ENCODE measurements around the gene CAMK1D. TPM values are rescaled to one million over a fixed set of nuclear protein-coding genes. Genes with fewer than 3 reads are reported as not detected.

The CAMK1D gene
- total RNA-seq, 4 donors from 2014 or later = 29.7 to 36.7 (median 33.3) TPM

DNA sequence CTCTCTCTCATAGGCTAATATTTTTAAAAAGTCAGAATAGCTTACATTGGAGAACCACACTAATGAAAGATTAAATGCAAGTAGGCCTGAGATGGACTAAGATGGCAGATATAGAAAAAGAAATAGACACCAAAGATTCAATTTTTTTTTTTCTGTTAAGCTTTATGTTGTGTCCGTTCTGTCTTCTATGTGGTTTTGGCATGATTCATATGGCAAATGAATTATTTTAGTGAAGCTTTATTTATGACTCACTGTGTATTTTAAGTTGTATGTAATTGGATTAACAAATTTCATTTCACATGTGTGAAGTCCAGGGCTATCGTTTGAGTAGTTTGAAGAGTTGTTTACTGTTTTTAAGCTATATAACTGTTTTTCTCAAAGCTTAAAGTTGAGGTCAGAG, 214.8 kb downstream of the CAMK1D start:
- intact Hi-C loops (cut with DNase I; ENCODE audit: low total_unique reads) = no loop called here
- no peak overlapping the region for H3K4me3 ChIP-seq (ENCODE audit: low read depth, poor library complexity, severe bottlenecking)
- TF ChIP-seq, protein P1, sequence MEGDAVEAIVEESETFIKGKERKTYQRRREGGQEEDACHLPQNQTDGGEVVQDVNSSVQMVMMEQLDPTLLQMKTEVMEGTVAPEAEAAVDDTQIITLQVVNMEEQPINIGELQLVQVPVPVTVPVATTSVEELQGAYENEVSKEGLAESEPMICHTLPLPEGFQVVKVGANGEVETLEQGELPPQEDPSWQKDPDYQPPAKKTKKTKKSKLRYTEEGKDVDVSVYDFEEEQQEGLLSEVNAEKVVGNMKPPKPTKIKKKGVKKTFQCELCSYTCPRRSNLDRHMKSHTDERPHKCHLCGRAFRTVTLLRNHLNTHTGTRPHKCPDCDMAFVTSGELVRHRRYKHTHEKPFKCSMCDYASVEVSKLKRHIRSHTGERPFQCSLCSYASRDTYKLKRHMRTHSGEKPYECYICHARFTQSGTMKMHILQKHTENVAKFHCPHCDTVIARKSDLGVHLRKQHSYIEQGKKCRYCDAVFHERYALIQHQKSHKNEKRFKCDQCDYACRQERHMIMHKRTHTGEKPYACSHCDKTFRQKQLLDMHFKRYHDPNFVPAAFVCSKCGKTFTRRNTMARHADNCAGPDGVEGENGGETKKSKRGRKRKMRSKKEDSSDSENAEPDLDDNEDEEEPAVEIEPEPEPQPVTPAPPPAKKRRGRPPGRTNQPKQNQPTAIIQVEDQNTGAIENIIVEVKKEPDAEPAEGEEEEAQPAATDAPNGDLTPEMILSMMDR (IDR thresholded peaks at IDR 0.05) = no peak
- WGBS, 2 donors = 37 to 38% methylated on average over 2 of the region's 2 CpGs
- DNase-seq (ENCODE audit: low spot score in 2 of 2) = no peak

DNA sequence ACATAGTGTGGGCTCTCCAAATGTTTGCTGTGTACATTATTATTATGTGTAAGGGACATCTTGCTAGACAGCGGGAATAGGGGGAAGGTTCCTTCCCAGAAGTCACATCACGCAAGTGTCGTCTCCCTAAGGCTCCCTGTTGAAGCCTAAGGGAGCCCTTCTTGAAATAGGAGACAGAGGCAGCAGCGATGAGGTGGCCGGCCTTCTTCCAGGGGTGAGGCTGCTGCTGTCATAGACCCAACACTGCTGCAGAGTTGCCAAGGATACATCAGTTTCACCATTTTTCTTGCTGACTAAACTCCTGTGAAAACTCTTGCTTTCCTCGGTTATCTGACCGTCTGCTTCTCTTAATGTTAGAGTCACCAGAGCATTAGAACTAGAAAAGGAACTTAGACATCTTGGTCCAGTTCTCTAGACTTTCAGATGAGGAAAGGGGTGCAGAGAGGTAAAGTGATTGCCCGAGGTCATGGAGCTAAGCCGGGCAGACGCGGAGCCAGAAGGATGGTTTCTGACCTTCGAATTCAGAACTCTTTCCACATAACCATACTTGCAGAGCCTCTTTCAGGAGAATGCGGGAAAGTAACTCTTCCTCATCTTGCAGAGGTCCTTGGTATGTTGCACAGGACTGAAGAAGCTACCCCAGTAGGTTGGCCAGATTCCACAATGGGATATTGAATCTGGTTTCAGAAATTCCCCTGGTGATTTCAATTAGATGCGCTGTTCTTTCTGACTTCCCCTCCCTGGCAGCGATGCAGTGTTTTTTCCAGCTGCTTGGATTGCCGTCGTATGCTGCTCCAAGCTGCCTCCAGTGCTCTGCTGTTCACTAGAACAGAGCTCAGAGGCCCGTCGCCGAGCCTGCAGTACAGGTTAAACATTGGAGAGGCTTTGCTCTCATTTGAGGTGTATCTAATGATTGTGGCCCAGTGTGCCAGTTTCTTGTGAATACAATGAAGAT, 217.1 kb downstream of the CAMK1D start:
- no peak for TF ChIP-seq POLR2A (IDR thresholded peaks at IDR 0.05)
- TF ChIP-seq, protein P1 (IDR thresholded peaks at IDR 0.05) = no peak
- no peak overlapping the region for H3K4me3 ChIP-seq (ENCODE audit: low read depth, poor library complexity, severe bottlenecking)
- intact Hi-C loops (cut with DNase I; ENCODE audit: low total_unique reads) = no loop called here
- DNase-seq (ENCODE audit: low spot score in 2 of 2) = peak; percentile 39 to 88
- WGBS, 2 donors = 53 to 65% methylated on average over 20 of the region's 20 CpGs

DNA sequence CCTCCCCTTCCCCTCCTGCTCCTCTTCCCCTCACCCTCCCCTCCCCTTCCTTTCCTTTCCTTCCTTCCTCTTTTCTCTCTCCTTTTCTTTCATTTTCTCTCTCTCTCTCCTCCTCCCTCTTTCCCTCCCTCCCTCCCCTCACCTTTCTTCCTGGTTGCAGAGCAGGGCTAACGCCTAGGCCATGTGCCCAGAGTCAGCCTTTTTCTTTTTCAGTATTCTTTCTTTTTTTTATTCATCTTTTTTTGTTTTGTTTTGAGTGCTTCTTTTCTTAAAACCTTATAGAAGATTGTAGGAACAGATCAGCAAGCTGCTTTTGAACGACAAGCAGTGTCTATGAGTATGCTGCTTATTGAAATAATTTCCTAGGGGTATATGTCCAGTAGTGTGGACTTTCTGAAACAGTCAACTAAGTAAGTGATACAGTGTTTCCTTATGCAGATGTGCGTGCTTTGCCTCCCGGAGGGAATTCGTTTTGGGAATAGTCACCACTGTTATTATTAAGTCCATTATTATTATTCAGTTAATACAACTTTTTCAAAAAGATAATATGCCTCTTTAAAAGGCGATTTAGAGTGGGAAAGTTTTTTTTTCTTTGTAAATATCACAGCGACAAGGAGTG, 219.2 kb downstream of the CAMK1D start:
- TF ChIP-seq, protein P1 (IDR thresholded peaks at IDR 0.05) = no peak
- no peak for TF ChIP-seq POLR2A (IDR thresholded peaks at IDR 0.05)
- intact Hi-C loops (cut with DNase I; ENCODE audit: low total_unique reads) = loop anchor here (1.0 kb wide), 1 partner anchor 22 kb away; no protein-coding TSS in a partner anchor

DNA sequence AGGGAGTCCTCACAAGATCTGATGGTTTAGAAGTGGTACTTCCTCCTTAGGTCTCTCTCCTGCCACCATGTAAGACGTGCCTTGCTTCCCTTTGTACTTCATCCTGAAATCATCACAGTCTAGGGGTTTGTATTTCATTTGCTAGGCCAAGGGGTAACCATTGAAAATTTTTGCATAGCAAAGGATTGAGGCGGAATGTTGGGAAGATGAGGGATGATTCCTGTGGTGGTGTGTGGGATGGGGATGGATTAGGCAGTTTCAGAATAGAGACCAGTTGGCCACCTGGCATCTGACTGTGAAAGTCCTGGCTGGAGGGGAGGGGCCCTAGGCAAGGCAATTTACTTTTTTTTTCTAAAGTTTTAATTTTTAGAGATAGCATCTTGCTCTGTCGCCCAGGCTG, 222.9 kb downstream of the CAMK1D start:
- H3K4me3 ChIP-seq (ENCODE audit: low read depth, poor library complexity, severe bottlenecking) = no peak overlapping the region
- TF ChIP-seq, protein P1 (IDR thresholded peaks at IDR 0.05) = no peak
- TF ChIP-seq POLR2A (IDR thresholded peaks at IDR 0.05) = no peak
- intact Hi-C loops (cut with DNase I; ENCODE audit: low total_unique reads) = no loop called here
- no peak for DNase-seq (ENCODE audit: low spot score in 2 of 2)
- 90 to 95% methylated on average over 3 of the region's 3 CpGs for WGBS, 2 donors

More for the DNA sequence above, 219.2 kb downstream of the CAMK1D start:
- no peak overlapping the region for H3K4me3 ChIP-seq (ENCODE audit: low read depth, poor library complexity, severe bottlenecking)
- DNase-seq (ENCODE audit: low spot score in 2 of 2) = peak in 1 of 2 donors; percentile 7
- WGBS, 2 donors = 72 to 77% methylated on average over 7 of the region's 7 CpGs

DNA sequence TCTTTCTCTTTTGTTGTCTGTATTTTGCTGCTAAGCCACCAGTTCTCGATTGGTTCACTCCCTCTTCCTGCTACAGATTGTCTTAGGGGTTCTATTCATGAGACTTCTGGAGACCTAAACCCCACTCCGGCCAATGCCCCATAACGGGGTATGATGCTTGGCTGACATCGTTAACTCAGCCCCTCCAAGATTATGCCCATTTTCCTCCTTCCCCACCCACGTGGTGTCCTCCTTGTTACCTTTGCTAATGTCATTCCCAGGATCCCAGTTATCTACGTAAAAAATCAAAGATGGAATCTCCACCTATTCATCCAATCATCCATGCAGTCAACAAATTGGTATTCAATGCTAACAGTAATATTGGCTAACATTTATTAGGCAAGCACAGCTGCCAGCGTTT, 228.3 kb downstream of the CAMK1D start:
- TF ChIP-seq, protein P1 (IDR thresholded peaks at IDR 0.05) = no peak
- TF ChIP-seq POLR2A (IDR thresholded peaks at IDR 0.05) = no peak
- whole genome bisulfite sequencing, 2 donors = 92 to 94% methylated on average over 7 of the region's 7 CpGs
- no peak overlapping the region for H3K4me3 ChIP-seq (ENCODE audit: low read depth, poor library complexity, severe bottlenecking)
- DNase-seq (ENCODE audit: low spot score in 2 of 2) = peak in 1 of 2 donors; percentile 62
- intact Hi-C loops (cut with DNase I; ENCODE audit: low total_unique reads) = no loop called here
